Neutrophil (primary cell): ENCODE measurements around the gene PKD1.
"Not testable (repeated sequence)": the region's sequence is repeated elsewhere in the genome, so short reads cannot be mapped to it uniquely, and the experiment has no call there.

Experiments
- H3K27ac ChIP-seq: fragments of 200-600 bp; sonication (generic); 2 replicates; pipeline ENCODE4 v1.5.1; 2016; ENCODE audit warnings: mild to moderate bottlenecking, moderate library complexity
- H3K27me3 ChIP-seq: fragments of 200-600 bp; sonication (generic); 2 replicates; pipeline ENCODE4 v1.6.0; 2016; ENCODE audit warnings: mild to moderate bottlenecking
- H3K36me3 ChIP-seq: fragments of 200-600 bp; sonication (generic); 2 replicates; pipeline ENCODE4 v1.5.1; 2017
- H3K4me1 ChIP-seq, 2 experiments: fragments of 200-600 bp in 1 of 2; sonication (generic) in 1 of 2; 1 replicate in 1 of 2; 2 replicates in 1 of 2; pipeline versions ENCODE4 v1.5.1 to v1.6.1; 2013 to 2016; ENCODE audit warnings: low read depth in 1 of 2, low read length in 1 of 2, mild to moderate bottlenecking in 1 of 2, moderate library complexity in 1 of 2; ENCODE audit not compliant: control insufficient read depth in 1 of 2, insufficient read depth in 1 of 2
- H3K4me3 ChIP-seq, 2 experiments: fragments of 200-600 bp in 1 of 2; sonication (generic) in 1 of 2; 1 replicate in 1 of 2; 2 replicates in 1 of 2; pipeline ENCODE4 v1.5.1; 2013 to 2016; ENCODE audit warnings: low read depth in 1 of 2, low read length in 1 of 2, mild to moderate bottlenecking in 1 of 2, moderate library complexity in 1 of 2
- H3K9me3 ChIP-seq: fragments of 200-600 bp; sonication (generic); 2 replicates; pipeline ENCODE4 v1.5.1; 2016

PKD1 gene

GRCh38 chr16:2111412-2112335 lies 24.0 kb downstream of the PKD1 start:
- H3K4me1 ChIP-seq, H3K27ac ChIP-seq, H3K9me3 ChIP-seq, H3K27me3 ChIP-seq, H3K4me3 ChIP-seq: not testable (repeated sequence)
- peaks cover 60% of the 10 kb centered on the region for H3K36me3 ChIP-seq

- H3K4me3 ChIP-seq, H3K27ac ChIP-seq, H3K4me1 ChIP-seq, H3K9me3 ChIP-seq, H3K27me3 ChIP-seq: not testable (repeated sequence)
- peaks cover 56% of the 10 kb centered on the region for H3K36me3 ChIP-seq
These were observed 24.7 kb downstream of the PKD1 start for GRCh38 chr16:2111009-2111353.

DNA sequence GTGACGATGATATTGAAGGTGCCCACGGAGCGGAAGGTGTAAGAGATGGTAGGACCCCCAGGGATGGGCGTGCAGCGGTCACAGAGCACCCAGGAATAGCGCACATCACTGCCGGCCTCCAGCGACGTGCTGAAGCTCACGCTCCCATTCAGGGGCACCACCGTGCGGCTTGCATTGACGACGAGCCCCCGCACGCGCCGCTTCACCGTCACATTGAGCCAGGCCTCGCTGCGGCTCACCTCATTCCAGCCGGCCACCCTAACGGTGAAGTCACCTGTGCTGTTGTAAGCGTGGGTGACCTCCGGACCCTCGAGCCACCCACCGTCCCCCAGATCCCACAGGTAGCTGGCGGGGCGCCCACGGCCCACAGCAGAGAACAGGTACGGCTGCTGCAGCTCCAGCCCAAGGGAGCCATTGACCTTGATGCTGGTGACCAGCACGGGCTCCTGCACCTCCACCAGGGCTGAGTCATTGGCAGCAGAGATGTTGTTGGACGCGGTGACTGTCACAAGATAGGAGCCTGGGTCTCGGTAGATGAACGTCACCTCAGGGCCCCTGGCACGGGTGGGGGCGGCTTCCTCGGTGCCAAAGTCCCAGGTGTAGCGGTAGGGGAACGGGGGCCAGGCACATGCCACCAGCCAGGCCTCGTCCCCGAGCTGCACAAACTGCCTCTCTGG lies 25.2 kb downstream of the PKD1 start:
- not testable (repeated sequence) for H3K4me1 ChIP-seq, H3K27me3 ChIP-seq, H3K9me3 ChIP-seq, H3K27ac ChIP-seq, H3K4me3 ChIP-seq
- peaks cover 59% of the 10 kb centered on the region for H3K36me3 ChIP-seq

GRCh38 chr16:2109872-2110271 lies 25.8 kb downstream of the PKD1 start:
- peaks cover 59% of the 10 kb centered on the region for H3K36me3 ChIP-seq
- not testable (repeated sequence) for H3K4me3 ChIP-seq, H3K9me3 ChIP-seq, H3K27ac ChIP-seq, H3K27me3 ChIP-seq, H3K4me1 ChIP-seq

DNA sequence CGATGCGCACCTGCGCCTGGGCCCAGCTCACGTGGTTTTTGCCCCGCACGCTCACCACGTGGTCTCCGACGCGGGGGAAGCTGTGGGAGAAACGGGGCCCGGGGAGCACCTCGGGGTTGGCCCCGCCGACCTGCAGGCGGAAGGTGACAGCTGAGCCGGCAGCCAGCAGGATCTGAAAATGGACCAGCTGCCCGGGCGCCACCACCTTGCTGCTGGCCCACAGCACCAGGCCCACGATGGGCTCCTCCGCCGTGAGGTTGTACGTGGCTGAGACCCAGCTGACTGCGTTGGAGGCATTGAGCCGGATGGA lies 26.5 kb downstream of the PKD1 start:
- H3K4me1 ChIP-seq, H3K27ac ChIP-seq, H3K4me3 ChIP-seq, H3K9me3 ChIP-seq, H3K27me3 ChIP-seq: not testable (repeated sequence)
- H3K36me3 ChIP-seq: peaks cover 57% of the 10 kb centered on the region

- not testable (repeated sequence) for H3K4me1 ChIP-seq, H3K27ac ChIP-seq, H3K4me3 ChIP-seq, H3K27me3 ChIP-seq, H3K9me3 ChIP-seq
- peaks cover 53% of the 10 kb centered on the region for H3K36me3 ChIP-seq
These were observed 27.0 kb downstream of the PKD1 start for GRCh38 chr16:2108446-2109270.

- H3K4me1 ChIP-seq, H3K9me3 ChIP-seq, H3K4me3 ChIP-seq, H3K27ac ChIP-seq, H3K27me3 ChIP-seq: not testable (repeated sequence)
- peaks cover 52% of the 10 kb centered on the region for H3K36me3 ChIP-seq
These were observed 27.9 kb downstream of the PKD1 start for GRCh38 chr16:2107791-2108125.

- not testable (repeated sequence) for H3K9me3 ChIP-seq, H3K27me3 ChIP-seq, H3K4me1 ChIP-seq, H3K27ac ChIP-seq, H3K4me3 ChIP-seq
- H3K36me3 ChIP-seq: peaks cover 53% of the 10 kb centered on the region
These were observed 28.4 kb downstream of the PKD1 start for GRCh38 chr16:2107121-2107790.

DNA sequence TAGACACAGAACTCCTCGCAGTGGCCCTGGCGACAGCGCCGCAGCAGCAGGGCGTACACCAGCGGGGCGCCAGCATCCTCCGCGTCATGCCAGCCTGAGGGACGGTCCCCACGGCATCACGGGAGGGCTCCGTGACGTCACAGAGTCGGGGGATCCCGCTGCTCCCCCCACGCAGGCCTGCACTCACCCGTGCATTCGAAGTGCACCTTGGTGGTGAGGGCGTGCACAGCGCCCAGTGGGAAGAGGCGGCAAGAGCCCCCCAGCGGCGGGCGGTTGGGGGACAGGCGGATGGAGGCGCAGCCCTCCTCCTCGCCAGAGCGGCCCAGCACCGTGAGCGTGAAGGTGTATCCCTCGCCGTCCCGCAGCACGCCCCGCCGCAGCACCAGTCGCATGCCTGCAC lies 29.5 kb downstream of the PKD1 start:
- not testable (repeated sequence) for H3K27me3 ChIP-seq, H3K27ac ChIP-seq, H3K9me3 ChIP-seq, H3K4me1 ChIP-seq, H3K4me3 ChIP-seq
- H3K36me3 ChIP-seq: peaks cover 43% of the 10 kb centered on the region

DNA sequence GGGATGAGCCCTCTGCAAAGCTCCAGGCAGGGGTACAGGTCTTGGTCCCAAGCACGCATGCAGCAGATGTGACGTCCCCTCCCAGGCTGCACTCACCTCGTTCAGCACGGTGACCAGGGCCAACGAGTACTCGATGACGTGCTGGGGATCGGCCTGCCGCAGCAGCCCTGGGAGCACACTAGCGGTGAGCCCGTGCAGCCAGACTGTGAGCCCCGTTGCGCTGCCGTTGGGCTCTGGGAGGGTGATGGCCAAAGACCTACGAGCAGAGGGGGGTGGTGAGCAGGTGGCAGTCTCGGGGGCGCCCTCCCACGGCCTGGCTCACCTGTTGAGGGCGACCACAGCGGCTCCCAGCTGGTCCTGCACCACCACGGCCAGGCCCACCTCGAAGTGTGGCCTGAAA lies 29.9 kb downstream of the PKD1 start:
- peaks cover 39% of the 10 kb centered on the region for H3K36me3 ChIP-seq
- not testable (repeated sequence) for H3K4me3 ChIP-seq, H3K27me3 ChIP-seq, H3K4me1 ChIP-seq, H3K27ac ChIP-seq, H3K9me3 ChIP-seq

- H3K9me3 ChIP-seq, H3K27me3 ChIP-seq, H3K27ac ChIP-seq, H3K4me3 ChIP-seq, H3K4me1 ChIP-seq: not testable (repeated sequence)
- H3K36me3 ChIP-seq: peaks cover 35% of the 10 kb centered on the region
These were observed 30.4 kb downstream of the PKD1 start for GRCh38 chr16:2105291-2105690.

- H3K4me3 ChIP-seq, H3K27ac ChIP-seq, H3K9me3 ChIP-seq, H3K4me1 ChIP-seq, H3K27me3 ChIP-seq: not testable (repeated sequence)
- peaks cover 36% of the 10 kb centered on the region for H3K36me3 ChIP-seq
These were observed 31.2 kb downstream of the PKD1 start for GRCh38 chr16:2104464-2104863.
